GM12874 (cell line): ENCODE measurements around the gene DPP6.

Experiments
- TF ChIP-seq, protein P1 (sequence below): IDR thresholded peaks from 2 replicates; pipeline ENCODE4 v1.5.1; 2011; ENCODE audit warnings: low read depth, mild to moderate bottlenecking, control low read depth, low read length, moderate library complexity; ENCODE audit not compliant: insufficient read depth

The DPP6 gene

DNA sequence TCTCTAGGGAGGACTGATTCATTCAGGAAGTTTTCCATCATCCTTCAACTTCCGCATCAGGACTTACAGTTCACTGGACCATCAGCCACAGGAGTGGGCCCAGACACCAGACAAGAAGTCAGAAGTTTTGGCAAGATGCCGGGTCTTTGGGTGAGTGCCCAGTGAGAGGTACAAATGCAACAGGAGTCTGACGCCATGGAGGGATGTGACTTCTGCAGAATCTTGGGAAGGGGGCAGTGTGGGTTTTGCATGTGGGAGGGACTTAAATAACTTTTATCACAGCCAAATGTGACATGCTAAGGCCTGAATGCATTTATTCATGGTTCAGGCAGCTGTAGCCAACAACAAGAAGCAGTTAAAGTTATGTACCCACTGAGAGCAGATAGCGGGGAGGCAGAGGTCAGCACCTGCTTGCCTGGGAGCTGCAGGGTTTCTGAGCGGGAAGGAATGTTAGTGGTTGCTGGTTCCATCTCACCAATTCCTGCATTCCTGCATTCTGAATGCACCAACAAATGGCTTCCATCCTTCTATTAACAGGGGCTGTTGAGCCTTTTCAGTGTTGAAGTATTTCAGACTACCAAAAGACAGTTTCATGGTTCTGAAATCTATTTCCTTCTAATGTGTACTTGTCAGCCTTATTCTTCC is 575.6 kb downstream of the DPP6 start:
- TF ChIP-seq, protein P1, sequence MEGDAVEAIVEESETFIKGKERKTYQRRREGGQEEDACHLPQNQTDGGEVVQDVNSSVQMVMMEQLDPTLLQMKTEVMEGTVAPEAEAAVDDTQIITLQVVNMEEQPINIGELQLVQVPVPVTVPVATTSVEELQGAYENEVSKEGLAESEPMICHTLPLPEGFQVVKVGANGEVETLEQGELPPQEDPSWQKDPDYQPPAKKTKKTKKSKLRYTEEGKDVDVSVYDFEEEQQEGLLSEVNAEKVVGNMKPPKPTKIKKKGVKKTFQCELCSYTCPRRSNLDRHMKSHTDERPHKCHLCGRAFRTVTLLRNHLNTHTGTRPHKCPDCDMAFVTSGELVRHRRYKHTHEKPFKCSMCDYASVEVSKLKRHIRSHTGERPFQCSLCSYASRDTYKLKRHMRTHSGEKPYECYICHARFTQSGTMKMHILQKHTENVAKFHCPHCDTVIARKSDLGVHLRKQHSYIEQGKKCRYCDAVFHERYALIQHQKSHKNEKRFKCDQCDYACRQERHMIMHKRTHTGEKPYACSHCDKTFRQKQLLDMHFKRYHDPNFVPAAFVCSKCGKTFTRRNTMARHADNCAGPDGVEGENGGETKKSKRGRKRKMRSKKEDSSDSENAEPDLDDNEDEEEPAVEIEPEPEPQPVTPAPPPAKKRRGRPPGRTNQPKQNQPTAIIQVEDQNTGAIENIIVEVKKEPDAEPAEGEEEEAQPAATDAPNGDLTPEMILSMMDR, result no peak

DNA sequence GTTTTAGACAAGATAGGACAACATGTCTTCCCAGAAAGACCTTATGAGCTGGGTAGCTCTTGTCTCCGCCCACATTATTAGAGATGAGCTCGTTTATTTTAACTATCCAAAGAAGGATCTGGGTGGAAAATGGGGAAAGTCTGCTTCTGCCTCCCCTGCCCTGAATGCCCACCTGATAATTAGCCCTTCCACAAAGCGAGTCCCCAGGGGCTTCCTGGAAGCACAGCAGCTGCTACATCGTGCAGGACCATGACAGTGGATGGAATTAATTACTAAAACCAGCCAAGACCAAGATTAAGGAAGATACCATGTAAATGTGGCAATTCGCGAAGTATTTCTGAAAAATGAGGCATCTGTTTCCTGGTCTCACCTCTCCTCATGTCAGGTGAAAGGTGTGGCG is 576.4 kb downstream of the DPP6 start:
- TF ChIP-seq, protein P1, result no peak

DNA sequence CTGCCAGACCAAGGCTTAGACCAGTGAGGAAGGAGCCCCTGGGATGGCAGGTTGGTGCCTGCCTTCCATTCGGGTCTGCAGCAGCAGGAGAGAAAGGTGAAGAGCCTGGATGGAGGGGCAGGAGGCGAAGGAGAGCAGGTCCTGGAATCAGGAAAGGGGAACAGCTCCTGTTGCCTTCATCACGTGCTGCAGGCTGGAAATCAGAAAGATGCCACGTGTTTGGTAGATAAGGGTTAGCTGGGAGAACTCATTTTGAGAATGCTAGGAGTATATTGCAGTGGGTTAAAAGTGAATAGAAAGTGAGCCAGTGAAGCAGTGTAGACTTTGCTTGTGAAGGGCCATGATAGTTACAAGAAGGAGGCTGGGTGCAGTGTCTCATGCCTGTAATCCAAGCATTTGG is 579.0 kb downstream of the DPP6 start:
- TF ChIP-seq, protein P1, result no peak

DNA sequence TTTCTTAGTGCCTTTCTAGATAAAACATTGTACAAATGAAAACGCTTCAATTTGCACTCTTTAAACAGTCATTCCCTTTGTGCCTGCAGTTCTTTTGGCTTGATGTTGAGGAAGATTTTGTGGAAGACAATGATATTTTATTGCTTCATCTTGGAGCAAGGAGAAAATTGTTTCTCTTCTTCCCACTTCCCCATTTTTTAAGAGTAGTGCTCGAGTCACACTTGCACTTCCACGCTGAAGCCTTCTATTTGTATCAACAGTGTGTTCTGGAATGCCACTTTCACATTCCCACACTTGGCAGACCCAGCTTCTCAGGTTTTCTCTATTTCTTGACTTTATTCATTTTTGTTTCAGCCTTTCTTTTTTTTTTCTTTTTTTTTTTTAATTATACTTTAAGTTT is 581.4 kb downstream of the DPP6 start:
- TF ChIP-seq, protein P1, result no peak

DNA sequence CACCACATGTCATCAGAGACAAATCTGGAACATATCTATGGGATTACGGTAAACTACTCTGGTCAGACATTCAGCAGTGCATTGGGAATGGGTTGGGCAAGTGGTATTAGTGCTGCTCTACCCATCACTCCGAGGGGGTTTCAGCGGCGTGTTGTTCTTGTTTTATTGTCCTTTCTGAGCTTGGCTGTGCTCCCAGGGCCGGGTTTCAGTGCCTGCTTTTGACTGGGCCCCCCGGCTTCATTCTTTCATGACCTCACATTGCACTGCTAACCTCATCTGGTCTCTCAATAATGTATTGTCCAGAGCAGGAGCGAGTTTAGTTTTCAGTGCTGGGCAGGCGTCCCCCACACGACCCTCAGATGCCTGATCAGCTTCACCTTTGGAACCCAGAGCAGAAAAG is 586.1 kb downstream of the DPP6 start:
- TF ChIP-seq, protein P1, result no peak

DNA sequence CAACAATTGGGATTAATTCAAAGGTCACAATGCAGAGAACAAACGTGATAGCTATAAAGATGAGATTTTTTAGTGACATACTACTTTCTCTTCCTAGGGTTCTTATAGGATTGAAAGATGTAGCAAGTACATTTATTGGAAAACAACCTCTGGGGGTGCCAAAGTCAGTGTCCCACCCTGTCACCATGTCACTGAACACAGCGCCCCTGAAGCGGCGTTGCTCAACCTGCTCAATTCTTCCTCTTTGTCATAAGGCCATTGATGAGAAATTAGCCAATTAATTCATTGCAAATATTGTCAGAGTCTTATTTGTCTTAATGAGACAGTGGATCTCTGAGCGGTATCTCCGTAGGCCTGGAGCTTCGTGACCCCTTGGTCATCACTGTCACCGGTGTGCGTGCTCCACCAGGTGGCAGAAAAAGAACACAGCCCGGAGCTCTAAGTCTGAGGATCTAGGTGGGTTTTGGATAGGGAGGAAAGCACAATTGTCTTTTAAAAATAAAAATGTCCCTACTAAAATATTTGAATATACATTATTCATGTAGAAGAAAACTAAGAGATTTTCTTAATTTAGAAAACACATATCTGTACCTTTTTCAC is 588.2 kb downstream of the DPP6 start:
- TF ChIP-seq, protein P1, result no peak

DNA sequence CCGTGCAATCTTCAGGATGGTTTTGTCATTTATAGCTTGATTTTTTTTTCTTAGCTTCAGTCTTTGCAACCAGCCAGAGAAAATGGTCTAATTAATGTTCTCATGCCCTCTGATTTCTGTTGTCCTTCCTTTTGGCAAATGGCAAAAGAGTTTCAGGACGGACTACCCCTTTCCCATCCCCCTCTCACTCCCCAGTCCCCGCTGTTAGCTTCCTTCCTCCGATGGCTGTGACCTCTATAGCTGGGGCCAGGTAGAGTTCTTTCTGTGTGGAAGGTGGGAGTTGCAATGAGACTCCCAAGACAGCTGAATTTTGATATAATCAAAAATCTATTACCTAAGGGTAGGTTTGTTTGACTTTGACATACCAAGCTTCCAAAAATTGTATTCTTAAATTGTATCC is 588.7 kb downstream of the DPP6 start:
- TF ChIP-seq, protein P1, result no peak
